BE2C (cell line): ENCODE results near the gene RHAG.
"Not testable (repeated sequence)": the region's sequence is repeated elsewhere in the genome, so short reads cannot be mapped to it uniquely, and the experiment has no call there.

Experiments used
- DNase-seq: peaks from one replicate; pipeline ENCODE4 v3.0.0-alpha.2; 2020
- H3K27me3 ChIP-seq: fragments of 250-450 bp; sonication (Bioruptor Pico); 2 replicates; pipeline ENCODE4 v1.5.1; 2020; ENCODE audit warnings: mild to moderate bottlenecking
- H3K36me3 ChIP-seq: fragments of 250-450 bp; sonication (Bioruptor Pico); 2 replicates; pipeline ENCODE4 v1.5.1; 2020; ENCODE audit warnings: mild to moderate bottlenecking
- H3K4me1 ChIP-seq: fragments of 250-450 bp; sonication (Bioruptor Pico); 2 replicates; pipeline ENCODE4 v1.5.1; 2020
- H3K4me3 ChIP-seq: 2 replicates; pipeline ENCODE4 v1.5.1; 2011; ENCODE audit warnings: low read depth, low read length
- H3K9me3 ChIP-seq: fragments of 250-450 bp; sonication (Bioruptor Pico); 2 replicates; pipeline ENCODE4 v1.5.1; 2020
- TF ChIP-seq, protein P1 (sequence below): IDR thresholded peaks from 2 replicates; pipeline ENCODE4 v1.5.1; 2012; ENCODE audit warnings: mild to moderate bottlenecking, low read depth, low read length

RHAG gene

DNA sequence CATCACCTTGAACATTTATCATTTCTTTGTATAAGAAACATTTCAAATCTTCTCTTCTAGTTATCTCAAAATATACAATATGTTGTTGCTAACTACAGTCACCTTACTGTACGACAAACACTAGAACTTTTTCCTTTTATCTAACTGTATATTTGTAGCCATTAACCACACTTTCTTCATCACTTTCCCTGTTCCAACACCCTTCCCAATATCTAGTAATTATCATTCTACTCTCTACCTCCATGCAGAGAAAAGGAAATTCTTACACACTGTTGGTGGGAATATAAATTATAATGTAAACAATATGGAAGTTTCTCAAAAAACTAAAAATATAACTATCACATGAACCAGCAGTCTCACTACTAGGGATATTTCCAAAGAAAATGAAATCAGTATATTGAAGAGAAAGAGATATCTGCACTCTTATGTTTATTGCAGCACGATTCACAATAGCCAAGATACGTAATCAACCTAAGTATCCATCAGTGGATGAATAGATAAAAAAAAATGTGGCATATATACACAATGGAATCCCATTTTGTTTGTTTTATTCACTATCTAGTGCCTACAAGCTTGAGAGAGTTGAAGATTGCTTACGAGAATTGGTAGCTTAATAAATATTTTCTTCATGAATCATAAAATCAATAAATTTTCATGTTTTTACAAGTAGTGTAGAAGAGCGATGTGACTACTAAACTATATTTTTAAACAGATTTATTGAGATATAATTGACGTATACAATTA lies 2.4 kb downstream of the RHAG start:
- Histone ChIP-seq H3K9me3 (no peaks in the 10 kb centered on the region), H3K27me3 (peaks cover 22% of the 10 kb centered on the region), H3K4me1 (no peaks in the 10 kb centered on the region), H3K4me3 (no peak overlapping the region), H3K36me3 (no peaks in the 10 kb centered on the region)
- DNase-seq: no peak
- TF ChIP-seq, protein P1, sequence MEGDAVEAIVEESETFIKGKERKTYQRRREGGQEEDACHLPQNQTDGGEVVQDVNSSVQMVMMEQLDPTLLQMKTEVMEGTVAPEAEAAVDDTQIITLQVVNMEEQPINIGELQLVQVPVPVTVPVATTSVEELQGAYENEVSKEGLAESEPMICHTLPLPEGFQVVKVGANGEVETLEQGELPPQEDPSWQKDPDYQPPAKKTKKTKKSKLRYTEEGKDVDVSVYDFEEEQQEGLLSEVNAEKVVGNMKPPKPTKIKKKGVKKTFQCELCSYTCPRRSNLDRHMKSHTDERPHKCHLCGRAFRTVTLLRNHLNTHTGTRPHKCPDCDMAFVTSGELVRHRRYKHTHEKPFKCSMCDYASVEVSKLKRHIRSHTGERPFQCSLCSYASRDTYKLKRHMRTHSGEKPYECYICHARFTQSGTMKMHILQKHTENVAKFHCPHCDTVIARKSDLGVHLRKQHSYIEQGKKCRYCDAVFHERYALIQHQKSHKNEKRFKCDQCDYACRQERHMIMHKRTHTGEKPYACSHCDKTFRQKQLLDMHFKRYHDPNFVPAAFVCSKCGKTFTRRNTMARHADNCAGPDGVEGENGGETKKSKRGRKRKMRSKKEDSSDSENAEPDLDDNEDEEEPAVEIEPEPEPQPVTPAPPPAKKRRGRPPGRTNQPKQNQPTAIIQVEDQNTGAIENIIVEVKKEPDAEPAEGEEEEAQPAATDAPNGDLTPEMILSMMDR: no peak

DNA sequence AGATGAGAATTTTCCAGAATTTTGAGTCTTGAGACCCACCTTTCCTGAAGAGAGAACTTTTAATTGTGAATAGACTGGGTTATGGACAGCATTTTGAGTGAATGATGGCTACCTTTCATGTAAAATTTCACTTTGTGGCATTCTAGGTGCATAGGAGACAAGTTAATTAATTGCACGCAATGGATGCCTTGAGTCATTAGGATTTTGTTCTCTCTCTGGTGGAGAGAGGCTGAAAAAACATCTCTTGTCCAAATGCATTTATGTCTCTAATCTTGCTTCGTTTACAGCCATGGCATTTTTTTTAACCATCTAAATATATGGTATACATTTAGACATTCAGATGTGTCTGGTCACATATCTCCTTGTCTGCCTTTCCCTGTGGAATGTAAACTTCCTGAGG lies 3.1 kb downstream of the RHAG start:
- Histone ChIP-seq H3K4me3 (no peak overlapping the region), H3K4me1 (no peaks in the 10 kb centered on the region), H3K27me3 (peaks cover 17% of the 10 kb centered on the region), H3K9me3 (no peaks in the 10 kb centered on the region), H3K36me3 (no peaks in the 10 kb centered on the region)
- TF ChIP-seq, protein P1: no peak
- DNase-seq: no peak

DNA sequence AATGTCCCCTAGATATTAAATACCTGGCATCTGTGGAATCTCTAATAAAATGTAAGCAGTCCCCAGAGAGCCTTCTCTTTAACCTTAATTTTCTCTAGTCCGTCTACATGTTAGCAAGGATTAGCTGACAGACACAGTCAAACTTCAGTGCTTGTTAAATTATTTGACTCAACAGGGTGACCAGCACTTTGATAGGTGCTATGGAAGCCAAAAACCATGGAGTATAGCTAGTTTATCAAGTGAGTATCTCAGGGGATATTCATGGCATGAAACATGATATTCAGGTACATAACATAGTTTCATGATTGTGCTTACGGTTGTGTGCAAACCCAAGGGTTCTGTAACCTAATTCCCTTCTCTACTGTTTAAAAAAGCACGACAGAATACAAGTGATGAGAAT lies 3.9 kb downstream of the RHAG start:
- H3K27me3 ChIP-seq: peaks cover 9% of the 10 kb centered on the region
- H3K9me3 ChIP-seq: no peaks in the 10 kb centered on the region
- no peak for DNase-seq

DNA sequence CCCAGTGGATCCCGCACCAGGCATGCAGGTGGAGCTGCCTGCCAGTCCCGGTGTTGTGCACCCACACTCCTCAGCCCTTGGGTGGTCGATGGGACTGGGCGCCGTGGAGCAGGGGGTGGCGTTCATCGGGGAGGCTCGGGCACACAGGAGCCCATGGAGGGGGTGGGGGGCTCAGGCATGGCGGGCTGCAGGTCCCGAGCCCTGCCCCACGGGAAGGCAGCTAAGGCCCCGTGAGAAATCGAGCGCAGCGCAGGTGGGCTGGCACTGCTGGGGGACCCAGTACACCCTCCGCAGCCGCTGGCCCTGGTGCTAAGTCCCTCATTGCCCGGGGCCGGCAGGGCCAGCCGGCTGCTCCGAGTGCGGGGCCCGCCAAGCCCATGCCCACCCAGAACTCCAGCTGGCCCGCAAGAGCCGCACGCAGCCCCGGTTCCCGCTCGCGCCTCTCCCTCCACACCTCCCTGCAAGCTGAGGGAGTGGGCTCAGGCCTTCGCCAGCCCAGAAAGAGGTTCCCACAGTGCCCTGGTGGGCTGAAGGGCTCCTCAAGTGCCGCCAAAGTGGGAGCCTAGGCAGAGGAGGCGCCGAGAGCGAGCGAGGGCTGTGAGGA lies 7.1 kb downstream of the RHAG start:
- not testable (repeated sequence) for H3K4me3 ChIP-seq, DNase-seq, H3K36me3 ChIP-seq, H3K4me1 ChIP-seq, H3K9me3 ChIP-seq, H3K27me3 ChIP-seq

More for the DNA sequence above, 3.9 kb downstream of the RHAG start:
- Histone ChIP-seq H3K4me1 (no peaks in the 10 kb centered on the region), H3K4me3 (no peak overlapping the region), H3K36me3 (no peaks in the 10 kb centered on the region)
- TF ChIP-seq, protein P1: no peak

DNA sequence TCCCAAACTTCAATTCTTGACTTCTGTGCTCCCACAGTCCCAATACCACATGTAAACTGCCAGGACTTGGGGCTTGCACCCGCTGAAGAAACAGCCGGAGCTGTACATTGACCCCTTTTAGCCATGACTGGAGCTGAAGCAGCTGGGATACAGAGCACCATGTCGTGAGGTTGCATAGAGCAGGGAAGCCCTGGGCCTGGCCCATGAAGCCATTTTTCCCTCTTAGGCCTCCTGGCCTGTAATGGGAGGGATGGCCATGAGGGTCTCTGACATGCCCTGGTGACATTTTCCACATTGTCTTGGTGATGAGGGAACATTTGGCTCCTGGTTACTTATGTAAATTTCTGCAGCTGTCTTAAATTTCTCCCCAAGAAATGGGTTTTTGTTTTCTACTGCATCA lies 9.8 kb downstream of the RHAG start:
- DNase-seq: no peak
- H3K4me1 ChIP-seq: no peaks in the 10 kb centered on the region
- TF ChIP-seq, protein P1: no peak
- no peaks in the 10 kb centered on the region for H3K9me3 ChIP-seq
- H3K36me3 ChIP-seq: no peaks in the 10 kb centered on the region
- H3K27me3 ChIP-seq: no peaks in the 10 kb centered on the region
- no peak overlapping the region for H3K4me3 ChIP-seq

DNA sequence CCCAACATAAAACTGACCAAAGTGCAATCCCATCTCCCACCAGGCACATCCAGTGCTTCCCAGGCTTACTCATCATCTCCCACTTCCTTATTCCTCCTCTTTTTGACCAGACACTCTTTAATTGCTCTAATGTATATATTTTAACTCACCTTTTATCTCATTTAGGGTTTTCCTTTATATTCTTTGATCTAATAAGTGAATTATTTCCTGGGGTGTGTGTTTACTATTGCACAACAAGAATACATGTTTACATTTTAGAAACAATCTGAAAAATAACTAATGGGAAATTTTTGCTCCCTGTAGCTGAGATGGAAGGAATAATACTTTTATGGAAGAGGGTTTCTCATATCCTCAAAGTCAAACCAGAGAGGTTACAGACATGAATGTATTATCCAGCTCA lies 18.4 kb downstream of the RHAG start:
- H3K4me1 ChIP-seq: no peaks in the 10 kb centered on the region
- TF ChIP-seq, protein P1: no peak
- H3K9me3 ChIP-seq: no peaks in the 10 kb centered on the region
- no peaks in the 10 kb centered on the region for H3K36me3 ChIP-seq
- no peak for DNase-seq
- H3K27me3 ChIP-seq: no peaks in the 10 kb centered on the region; the same call in 1 of the 2 replicates
- no peak overlapping the region for H3K4me3 ChIP-seq

DNA sequence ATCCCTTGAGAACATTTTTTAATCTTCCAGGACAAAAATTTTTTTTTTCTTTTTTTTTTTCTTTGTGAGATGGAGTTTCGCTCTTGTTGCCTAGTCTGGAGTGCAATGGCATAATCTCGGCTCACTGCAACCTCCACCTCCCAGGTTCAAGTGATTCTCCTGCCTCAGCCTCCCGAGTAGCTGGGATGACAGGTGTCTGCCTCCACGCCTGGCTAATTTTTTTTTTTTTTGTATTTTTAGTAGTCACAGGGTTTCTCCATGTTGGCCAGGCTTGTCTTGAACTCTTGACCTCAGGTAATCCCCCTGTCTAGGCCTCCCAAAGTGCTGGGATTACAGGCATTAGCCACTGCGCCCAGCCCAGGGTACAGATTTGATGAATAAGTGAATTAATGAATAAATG lies 22.5 kb downstream of the RHAG start:
- not testable (repeated sequence) for H3K36me3 ChIP-seq, H3K9me3 ChIP-seq, H3K4me3 ChIP-seq, H3K27me3 ChIP-seq, H3K4me1 ChIP-seq, DNase-seq
